K562 (cell line): ENCODE data around the gene PPP2R2B. TPM values are rescaled to one million over a fixed set of nuclear protein-coding genes. Genes with fewer than 3 reads are reported as not detected.

Experiments
- ATAC-seq: fragments of 200-7000 bp; cut with Tn5 transposase; 3 replicates; pipeline ENCODE4 v1.9.1; 2020; ENCODE audit warnings: moderate library complexity
- BruUV-seq: library from RNA; stranded (reverse); fragments of 400-500 nt; replicated peaks from 2 replicates; lab custom pipeline; 2021; lab: Mats Ljungman, UMichigan
- CTCF ChIA-PET: fragments of 300-600 bp; formaldehyde crosslinking; extraction: SDS; loops from one replicate; lab custom pipeline; 2021; ENCODE audit warnings: low intra/inter-chr PET ratio; lab: Yijun Ruan, JAX
- POLR2A ChIA-PET: fragments of 300-600, 350-650 bp; sonication (Branson Sonifier 250); formaldehyde crosslinking; extraction: SDS; loops from one replicate; lab custom pipeline; 2021; ENCODE audit warnings: antibody characterized with exemption, inconsistent platforms; lab: Yijun Ruan, JAX
- DNase-seq, 4 experiments: peaks; one replicate each; pipeline versions ENCODE4 v3.0.0 to v3.0.0-alpha.2; 2011 to 2018; ENCODE audit warnings: low spot score in 3 of 4, mixed read lengths in 3 of 4; ENCODE audit errors: extremely low read depth in 1 of 4
- FAIRE-seq: peaks from 2 replicates; lab custom pipeline; 2011; peaks lifted over from hg19 to GRCh38; lab: Jason Lieb, UNC
- H2AFZ ChIP-seq: 2 replicates; pipeline ENCODE4 v1.6.0; 2011; ENCODE audit warnings: low read depth, low read length, control low read depth, inconsistent platforms
- H3K27ac ChIP-seq: fragments of 200-600 bp; 3 replicates; pipeline ENCODE4 v1.8.0; 2011; ENCODE audit warnings: low read depth, mild to moderate bottlenecking, control low read depth, inconsistent platforms, low read length, moderate library complexity, mixed read lengths; ENCODE audit errors: extremely low read depth
- H3K27me3 ChIP-seq, 2 experiments: fragments of 300-600 bp in 1 of 2; 2 replicates in 1 of 2; 3 replicates in 1 of 2; pipeline versions ENCODE4 v1.6.0 to v1.8.0; 2011; ENCODE audit warnings: inconsistent platforms in 2 of 2, low read length in 2 of 2, mild to moderate bottlenecking in 1 of 2, mixed read lengths in 1 of 2, moderate library complexity in 1 of 2; ENCODE audit not compliant: control insufficient read depth in 2 of 2, insufficient read depth in 2 of 2
- H3K36me3 ChIP-seq: fragments of 300-600 bp; 3 replicates; pipeline ENCODE4 v1.8.0; 2011; ENCODE audit warnings: mild to moderate bottlenecking, low read length, inconsistent platforms; ENCODE audit not compliant: control insufficient read depth, insufficient read depth
- H3K4me1 ChIP-seq, 2 experiments: fragments of 200-600 bp in 1 of 2; replicated peaks in 1 of 2; 2 replicates in 1 of 2; 3 replicates in 1 of 2; pipeline versions ENCODE4 v1.5.1 to v1.8.0; 2011; ENCODE audit warnings: inconsistent platforms in 2 of 2, low read length in 2 of 2, mild to moderate bottlenecking in 1 of 2, mixed read lengths in 1 of 2, moderate library complexity in 1 of 2; ENCODE audit not compliant: control insufficient read depth in 2 of 2, insufficient read depth in 2 of 2
- H3K4me2 ChIP-seq: 2 replicates; pipeline ENCODE4 v1.6.1; 2011; ENCODE audit warnings: low read length, control low read depth, inconsistent platforms, mixed read lengths; ENCODE audit not compliant: insufficient read depth
- H3K4me3 ChIP-seq: fragments of 200-600 bp; sonication (generic), shearing (Covaris generic); 2 replicates; pipeline ENCODE4 v1.5.1; 2016; ENCODE audit warnings: control low read depth, inconsistent platforms
- H3K79me2 ChIP-seq: fragments of 200-600 bp; 3 replicates; pipeline ENCODE4 v1.8.0; 2011; ENCODE audit warnings: low read length, inconsistent platforms; ENCODE audit not compliant: control insufficient read depth, insufficient read depth
- H3K9ac ChIP-seq, 2 experiments: 2 replicates each; pipeline versions ENCODE4 v1.6.0 to v1.6.1; 2011; ENCODE audit warnings: low read depth in 2 of 2, low read length in 2 of 2, control low read depth in 1 of 2, inconsistent platforms in 1 of 2, mild to moderate bottlenecking in 1 of 2, mixed read lengths in 1 of 2; ENCODE audit not compliant: insufficient read depth in 1 of 2
- H3K9me1 ChIP-seq: one replicate; pipeline ENCODE4 v1.6.0; 2011; ENCODE audit warnings: inconsistent platforms, mild to moderate bottlenecking, low read length, moderate library complexity; ENCODE audit not compliant: control insufficient read depth, insufficient read depth
- H3K9me3 ChIP-seq: replicated peaks from 2 replicates; pipeline ENCODE4 v1.5.1; 2011; ENCODE audit warnings: low read depth, low read length, inconsistent platforms; ENCODE audit not compliant: control insufficient read depth, insufficient read depth
- H4K20me1 ChIP-seq: replicated peaks from 2 replicates; pipeline ENCODE4 v1.6.1; 2011; ENCODE audit warnings: low read length, inconsistent platforms, mixed read lengths; ENCODE audit not compliant: control insufficient read depth, insufficient read depth
- ATF2 ChIP-seq: sonication (generic); formaldehyde crosslinking; IDR thresholded peaks from 2 replicates; pipeline ENCODE4 v1.8.1; 2022; ENCODE audit warnings: missing genetic modification reagents
- DACH1 ChIP-seq: fragments of 450-650 bp; IDR thresholded peaks from 2 replicates; pipeline ENCODE4 v1.6.1; 2018; ENCODE audit not compliant: partially characterized antibody
- DMBX1 ChIP-seq: fragments of 250-450 bp; sonication (Bioruptor Pico); IDR thresholded peaks from 2 replicates; pipeline ENCODE4 v1.8.0; 2022; ENCODE audit warnings: inconsistent platforms, mild to moderate bottlenecking, moderate library complexity, borderline replicate concordance
- EP300 ChIP-seq: IDR thresholded peaks from 2 replicates; pipeline ENCODE4 v1.6.1; 2012; ENCODE audit warnings: low read length, improper control_type of control experiment
- HDAC8 ChIP-seq: fragments of 450-650 bp; IDR thresholded peaks from 2 replicates; pipeline ENCODE4 v1.6.1; 2016; ENCODE audit warnings: mild to moderate bottlenecking, missing genetic modification characterization, moderate library complexity, missing compliant biosample characterization
- IRF2 ChIP-seq: sonication (generic); formaldehyde crosslinking; IDR thresholded peaks from 2 replicates; pipeline ENCODE4 v1.8.1; 2022; ENCODE audit warnings: mild to moderate bottlenecking, missing genetic modification reagents
- SIRT6 ChIP-seq: IDR thresholded peaks from one replicate; pipeline ENCODE4 v1.6.1; 2012; ENCODE audit warnings: low read depth, mild to moderate bottlenecking, control low read depth, inconsistent platforms, low read length, moderate library complexity
- SMAD4 ChIP-seq: fragments of 250-450 bp; sonication (Bioruptor Pico); conservative IDR thresholded peaks from 2 replicates; pipeline ENCODE4 v1.8.0; 2021; ENCODE audit warnings: inconsistent platforms, mild to moderate bottlenecking, moderate library complexity
- SMARCB1 ChIP-seq: IDR thresholded peaks from 2 replicates; pipeline ENCODE4 v1.6.1; 2011; ENCODE audit warnings: improper control_type of control experiment, low read depth; ENCODE audit not compliant: insufficient read length
- SMC3 ChIP-seq: conservative IDR thresholded peaks from 2 replicates; pipeline ENCODE4 v1.6.1; 2011; ENCODE audit warnings: low read depth, low read length, improper control_type of control experiment; ENCODE audit not compliant: insufficient read depth
- TGIF2 ChIP-seq: sonication (generic); formaldehyde crosslinking; IDR thresholded peaks from 2 replicates; pipeline ENCODE4 v1.8.1; 2022; ENCODE audit warnings: mild to moderate bottlenecking, missing genetic modification reagents, moderate library complexity
- UBTF ChIP-seq, 2 experiments: IDR thresholded peaks; 2 replicates each; pipeline ENCODE4 v1.6.1; 2012; ENCODE audit warnings: improper control_type of control experiment in 2 of 2, low read depth in 2 of 2, low read length in 2 of 2, borderline replicate concordance in 1 of 2
- ZNF609 ChIP-seq: sonication (generic); formaldehyde crosslinking; IDR thresholded peaks from 2 replicates; pipeline ENCODE4 v1.8.1; 2023; ENCODE audit warnings: missing genetic modification reagents, mild to moderate bottlenecking, borderline replicate concordance
- WGBS: fragments of 100-300 bp; shearing (Covaris generic); methylation state at CpG from one replicate; pipeline ENCODE4 v1.1.6; 2016; ENCODE audit warnings: low coverage, mixed read lengths; ENCODE audit not compliant: insufficient coverage; ENCODE audit errors: missing lambda C conversion rate; 5-methylcytosine and 5-hydroxymethylcytosine counted together
- in situ Hi-C: fragments of 300-500 bp; cut with MboI; formaldehyde crosslinking; loops from 4 replicates; pipeline ENCODE4 v1.15.0; 2018; ENCODE audit warnings: inconsistent platforms, mixed read lengths
- intact Hi-C: fragments of 100-400 bp; cut with micrococcal nuclease; formaldehyde crosslinking; loops from 2 replicates; pipeline ENCODE4 v1.14.2; 2022
- polyA plus RNA-seq, 8 experiments: library from polyadenylated mRNA; depleted of rRNA in 4 of 8; stranded (reverse) in 5 of 8; unstranded in 3 of 8; fragments of >200 nt; fragmentation: Nextera tagmentation in 2 of 8; fragmentation: Illumina TruSeq in 1 of 8; extraction: Ambion mirVana in 2 of 8; extraction: Trizol in 1 of 8; gene quantifications; 2 replicates each; pipeline versions ENCODE4 v1.2.1 to v1.2.3, GENCODE V29; 2011 to 2014; ENCODE audit warnings: inconsistent platforms in 1 of 8, missing spikeins in 1 of 8
- total RNA-seq, 7 experiments: library from RNA; depleted of rRNA in 6 of 7; stranded (reverse); fragments of >200 nt in 6 of 7; fragmentation: Illumina TruSeq in 2 of 7; extraction: Trizol in 2 of 7; gene quantifications; 2 replicates each; pipeline versions ENCODE4 v1.2.1 to v1.2.3, GENCODE V29; 2011 to 2021; ENCODE audit warnings: low replicate concordance in 1 of 7

The PPP2R2B gene
- total and polyA plus RNA-seq, 9 of the 15 experiments (the other 6 are each of a cell fraction or from before 2014, with no cell fraction given) = not detected

GRCh38 chr5:146873186-146873917, 5.2 kb downstream of the PPP2R2B start:
- ATAC-seq (no peak), DNase-seq (no peak), FAIRE-seq (no peak)
- H3K9me1 ChIP-seq = no peaks in the 10 kb centered on the region
- in situ Hi-C loops = no loop called here
- H3K4me3 ChIP-seq = no peak overlapping the region
- intact Hi-C loops = no loop called here
- H3K4me2 ChIP-seq = no peak overlapping the region
- CTCF ChIA-PET = no interaction called here
- H3K9ac ChIP-seq = no peak overlapping the region
- POLR2A ChIA-PET = no interaction called here
- WGBS = 3% methylated on average over 7 of the region's 7 CpGs
- no peak overlapping the region for H2AFZ ChIP-seq
- H3K27me3 ChIP-seq = no peaks in the 10 kb centered on the region
- no peaks in the 10 kb centered on the region for H3K4me1 ChIP-seq
- no peaks in the 10 kb centered on the region for H3K79me2 ChIP-seq
- BruUV-seq = no TSS peak
- no peak overlapping the region for H3K27ac ChIP-seq
- 0 out of 2 replicates have a peak, but pooled peaks cover 2% of the 10 kb centered on the region for H3K9me3 ChIP-seq
- H4K20me1 ChIP-seq = no peaks in the 10 kb centered on the region
- no peaks in the 10 kb centered on the region for H3K36me3 ChIP-seq
- TF ChIP-seq DACH1 (no peak), TGIF2 (CRISPR knock-in tag) (no peak), ATF2 (no peak), SMARCB1 (no peak), DMBX1 (CRISPR knock-in tag) (no peak), ZNF609 (CRISPR knock-in tag) (no peak), SIRT6 (no peak), EP300 (no peak), UBTF (IDR thresholded peaks at IDR 0.05; ENCODE audit: borderline replicate concordance in 1 of 2, low read depth in 2 of 2, low read length in 2 of 2) (no peak), SMC3 (no peak), IRF2 (no peak), HDAC8 (tag) (no peak), SMAD4 (CRISPR knock-in tag) (no peak)
